DND-41 (cell line): ENCODE measurements around the gene TLX3.

ENCODE experiments used
- ATAC-seq: fragments of 200-7000 bp; cut with Tn5 transposase; 3 replicates; pipeline ENCODE4 v1.9.1; 2021; ENCODE audit warnings: low read depth; ENCODE audit not compliant: insufficient read depth
- DNase-seq: peaks from one replicate; pipeline ENCODE4 v3.0.0-alpha.2; 2020
- H2AFZ ChIP-seq: 2 replicates; pipeline ENCODE4 v1.6.0; 2012; ENCODE audit warnings: low read depth, low read length
- H3K27ac ChIP-seq: 2 replicates; pipeline ENCODE4 v1.5.1; 2012; ENCODE audit warnings: low read length, inconsistent platforms
- H3K27me3 ChIP-seq: fragments of 200-600 bp; sonication (generic); 2 replicates; pipeline ENCODE4 v1.6.0; 2012; ENCODE audit warnings: low read length, mild to moderate bottlenecking, inconsistent platforms; ENCODE audit not compliant: insufficient read depth, poor library complexity
- H3K36me3 ChIP-seq: 2 replicates; pipeline ENCODE4 v1.5.1; 2012; ENCODE audit warnings: low read length, inconsistent platforms; ENCODE audit not compliant: insufficient read depth
- H3K4me1 ChIP-seq: 2 replicates; pipeline ENCODE4 v1.5.1; 2012; ENCODE audit warnings: mild to moderate bottlenecking, low read length; ENCODE audit not compliant: insufficient read depth
- H3K4me2 ChIP-seq: 2 replicates; pipeline ENCODE4 v1.6.0; 2012; ENCODE audit warnings: mild to moderate bottlenecking, moderate library complexity, low read length, inconsistent platforms; ENCODE audit not compliant: insufficient read depth
- H3K4me3 ChIP-seq, 2 experiments: fragments of 200-600 bp in 1 of 2; shearing (Covaris generic) in 1 of 2; 2 replicates each; pipeline ENCODE4 v1.5.1; 2012 to 2016; ENCODE audit warnings: inconsistent platforms in 2 of 2, low read length in 2 of 2, mild to moderate bottlenecking in 2 of 2, low read depth in 1 of 2, moderate library complexity in 1 of 2
- H3K79me2 ChIP-seq: 2 replicates; pipeline ENCODE4 v1.6.0; 2012; ENCODE audit warnings: low read length, inconsistent platforms; ENCODE audit not compliant: insufficient read depth
- H3K9ac ChIP-seq: 2 replicates; pipeline ENCODE4 v1.6.0; 2012; ENCODE audit warnings: low read depth, mild to moderate bottlenecking, inconsistent platforms, low read length, moderate library complexity
- H3K9me3 ChIP-seq: 2 replicates; pipeline ENCODE4 v1.5.1; 2012; ENCODE audit warnings: low read length, moderate library complexity, mild to moderate bottlenecking, inconsistent platforms; ENCODE audit not compliant: insufficient read depth, severe bottlenecking
- H4K20me1 ChIP-seq: 2 replicates; pipeline ENCODE4 v1.6.0; 2012; ENCODE audit warnings: low read length; ENCODE audit not compliant: insufficient read depth
- CTCF ChIP-seq: IDR thresholded peaks from 2 replicates; pipeline ENCODE4 v1.5.1; 2012; ENCODE audit warnings: borderline replicate concordance, low read length, moderate library complexity, mild to moderate bottlenecking; ENCODE audit not compliant: poor library complexity, severe bottlenecking; ENCODE audit errors: extremely low read depth
- EZH2 ChIP-seq: IDR thresholded peaks from 3 replicates; pipeline ENCODE4 v1.6.1; 2012; ENCODE audit warnings: borderline replicate concordance, low read depth, mild to moderate bottlenecking, moderate library complexity, low read length, inconsistent platforms; ENCODE audit not compliant: severe bottlenecking

The TLX3 gene

GRCh38 chr5:171263181-171263580 lies 45.9 kb upstream of the TLX3 start:
- H3K9ac ChIP-seq, result no peak overlapping the region
- H3K9me3 ChIP-seq, result no peaks in the 10 kb centered on the region
- H3K4me3 ChIP-seq, result no peak overlapping the region
- no peak for ATAC-seq
- H3K4me1 ChIP-seq, result peaks cover 34% of the 10 kb centered on the region
- H3K36me3 ChIP-seq, result no peaks in the 10 kb centered on the region
- H3K27ac ChIP-seq, result no peak overlapping the region
- no peak overlapping the region for H3K4me2 ChIP-seq
- TF ChIP-seq CTCF (no peak), EZH2 (no peak)
- no peaks in the 10 kb centered on the region for H3K79me2 ChIP-seq
- no peaks in the 10 kb centered on the region for H3K27me3 ChIP-seq
- no peaks in the 10 kb centered on the region for H4K20me1 ChIP-seq
- H2AFZ ChIP-seq, result no peak overlapping the region
- DNase-seq, result no peak

DNA sequence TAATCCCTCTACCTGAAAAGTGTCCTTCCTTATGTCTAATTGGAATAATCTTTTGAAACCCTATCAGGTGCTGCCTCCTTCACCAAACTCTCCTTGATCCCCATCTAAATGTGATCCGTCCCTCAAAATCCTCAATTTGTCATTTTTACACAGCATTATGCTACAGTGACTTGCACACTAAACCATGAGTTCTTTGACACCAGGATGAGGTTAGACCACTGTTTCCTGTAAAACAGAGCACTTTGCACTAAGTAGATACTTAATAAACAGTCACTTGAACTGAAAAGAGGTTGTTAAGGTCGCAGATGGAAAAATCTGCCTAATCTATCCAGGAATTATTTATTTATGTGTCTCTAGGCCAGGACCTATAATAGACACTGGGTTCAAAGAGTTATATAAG lies 44.2 kb upstream of the TLX3 start:
- Histone ChIP-seq H3K4me3 (no peak overlapping the region), H3K36me3 (no peaks in the 10 kb centered on the region), H3K27ac (peak overlapping the region; percentile 29), H3K4me1 (peaks cover 21% of the 10 kb centered on the region), H4K20me1 (no peaks in the 10 kb centered on the region), H3K9ac (no peak overlapping the region), H3K4me2 (peak overlapping the region; percentile 4; the same call in 1 of the 2 replicates), H3K9me3 (no peaks in the 10 kb centered on the region), H3K27me3 (no peaks in the 10 kb centered on the region), H3K79me2 (no peaks in the 10 kb centered on the region), H2AFZ (no peak overlapping the region)
- peak; percentile 19 for DNase-seq
- TF ChIP-seq CTCF, result no peak
- TF ChIP-seq EZH2, result no peak
- ATAC-seq, result peak; percentile 97

DNA sequence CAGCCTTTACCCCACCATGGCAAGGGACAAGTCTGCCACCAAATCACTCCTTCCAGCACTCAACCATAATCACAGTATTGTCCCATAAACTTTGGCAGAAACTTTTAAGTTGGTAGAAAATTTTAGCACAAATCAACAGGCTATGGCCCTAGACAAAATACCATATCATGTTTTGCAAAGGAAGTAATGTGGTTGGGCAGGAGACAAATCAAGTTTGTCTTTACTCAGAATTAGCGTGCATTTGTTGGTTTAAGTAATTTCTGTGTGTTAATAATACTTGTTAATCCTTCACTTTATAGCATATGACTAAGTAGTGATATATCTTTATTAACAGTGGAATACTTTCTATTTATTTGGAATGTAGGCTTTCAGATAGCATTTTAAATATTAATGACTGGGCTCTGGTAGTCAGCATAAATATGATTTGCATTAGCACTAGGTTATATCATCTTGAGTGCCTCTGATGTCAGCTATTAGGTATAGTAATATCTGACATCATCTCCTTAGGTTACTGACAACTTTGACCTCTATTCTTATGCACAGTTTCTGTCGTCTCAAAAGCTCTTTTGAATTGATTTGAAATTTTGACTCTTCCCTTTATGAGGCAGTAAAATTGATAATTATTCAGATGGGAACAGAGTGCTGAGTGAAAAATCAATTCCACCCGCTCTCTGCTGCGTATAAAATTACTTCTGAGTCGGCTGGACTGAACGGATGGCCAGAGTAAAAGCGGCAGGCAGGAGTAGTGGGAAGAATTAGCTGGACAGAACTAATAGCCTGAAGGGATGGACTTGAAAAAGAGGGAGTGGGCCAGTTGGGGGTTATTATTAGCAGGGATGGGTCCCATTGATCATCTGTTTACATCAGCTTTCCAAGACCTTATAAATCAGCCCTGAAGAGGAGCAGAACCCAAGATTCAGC lies 40.1 kb upstream of the TLX3 start:
- H3K9ac ChIP-seq, result no peak overlapping the region
- no peak overlapping the region for H3K27ac ChIP-seq
- no peaks in the 10 kb centered on the region for H3K27me3 ChIP-seq
- H3K9me3 ChIP-seq, result no peaks in the 10 kb centered on the region
- no peak overlapping the region for H3K4me2 ChIP-seq
- no peaks in the 10 kb centered on the region for H4K20me1 ChIP-seq
- H2AFZ ChIP-seq, result no peak overlapping the region
- TF ChIP-seq EZH2, result no peak
- no peak for TF ChIP-seq CTCF
- H3K79me2 ChIP-seq, result no peaks in the 10 kb centered on the region
- H3K36me3 ChIP-seq, result no peaks in the 10 kb centered on the region
- DNase-seq, result no peak
- peaks cover 18% of the 10 kb centered on the region for H3K4me1 ChIP-seq
- ATAC-seq, result no peak
- H3K4me3 ChIP-seq, result no peak overlapping the region
